Neutrophil (primary cell): Measurements from ENCODE around the gene OR52D1.

Source experiments
- H3K27ac ChIP-seq: fragments of 200-600 bp; sonication (generic); 2 replicates; pipeline ENCODE4 v1.5.1; 2016; ENCODE audit warnings: mild to moderate bottlenecking, moderate library complexity
- H3K27me3 ChIP-seq: fragments of 200-600 bp; sonication (generic); 2 replicates; pipeline ENCODE4 v1.6.0; 2016; ENCODE audit warnings: mild to moderate bottlenecking
- H3K36me3 ChIP-seq: fragments of 200-600 bp; sonication (generic); 2 replicates; pipeline ENCODE4 v1.5.1; 2017
- H3K4me1 ChIP-seq, 2 experiments: fragments of 200-600 bp in 1 of 2; sonication (generic) in 1 of 2; 1 replicate in 1 of 2; 2 replicates in 1 of 2; pipeline versions ENCODE4 v1.5.1 to v1.6.1; 2013 to 2016; ENCODE audit warnings: low read depth in 1 of 2, low read length in 1 of 2, mild to moderate bottlenecking in 1 of 2, moderate library complexity in 1 of 2; ENCODE audit not compliant: control insufficient read depth in 1 of 2, insufficient read depth in 1 of 2
- H3K4me3 ChIP-seq, 2 experiments: fragments of 200-600 bp in 1 of 2; sonication (generic) in 1 of 2; 1 replicate in 1 of 2; 2 replicates in 1 of 2; pipeline ENCODE4 v1.5.1; 2013 to 2016; ENCODE audit warnings: low read depth in 1 of 2, low read length in 1 of 2, mild to moderate bottlenecking in 1 of 2, moderate library complexity in 1 of 2
- H3K9me3 ChIP-seq: fragments of 200-600 bp; sonication (generic); 2 replicates; pipeline ENCODE4 v1.5.1; 2016
- TF ChIP-seq, protein P1 (sequence below): fragments of 200-600 bp; sonication (generic); IDR thresholded peaks from 2 replicates; pipeline ENCODE4 v1.5.1; 2016; ENCODE audit warnings: antibody characterized with exemption

OR52D1 gene

GRCh38 chr11:5527716-5528115 is 39.2 kb downstream of the OR52D1 start:
- TF ChIP-seq, protein P1, sequence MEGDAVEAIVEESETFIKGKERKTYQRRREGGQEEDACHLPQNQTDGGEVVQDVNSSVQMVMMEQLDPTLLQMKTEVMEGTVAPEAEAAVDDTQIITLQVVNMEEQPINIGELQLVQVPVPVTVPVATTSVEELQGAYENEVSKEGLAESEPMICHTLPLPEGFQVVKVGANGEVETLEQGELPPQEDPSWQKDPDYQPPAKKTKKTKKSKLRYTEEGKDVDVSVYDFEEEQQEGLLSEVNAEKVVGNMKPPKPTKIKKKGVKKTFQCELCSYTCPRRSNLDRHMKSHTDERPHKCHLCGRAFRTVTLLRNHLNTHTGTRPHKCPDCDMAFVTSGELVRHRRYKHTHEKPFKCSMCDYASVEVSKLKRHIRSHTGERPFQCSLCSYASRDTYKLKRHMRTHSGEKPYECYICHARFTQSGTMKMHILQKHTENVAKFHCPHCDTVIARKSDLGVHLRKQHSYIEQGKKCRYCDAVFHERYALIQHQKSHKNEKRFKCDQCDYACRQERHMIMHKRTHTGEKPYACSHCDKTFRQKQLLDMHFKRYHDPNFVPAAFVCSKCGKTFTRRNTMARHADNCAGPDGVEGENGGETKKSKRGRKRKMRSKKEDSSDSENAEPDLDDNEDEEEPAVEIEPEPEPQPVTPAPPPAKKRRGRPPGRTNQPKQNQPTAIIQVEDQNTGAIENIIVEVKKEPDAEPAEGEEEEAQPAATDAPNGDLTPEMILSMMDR: no peak
- H3K4me1 ChIP-seq: no peaks in the 10 kb centered on the region
- no peaks in the 10 kb centered on the region for H3K27me3 ChIP-seq
- H3K9me3 ChIP-seq: no peaks in the 10 kb centered on the region
- no peak overlapping the region for H3K27ac ChIP-seq
- no peak overlapping the region for H3K4me3 ChIP-seq
- H3K36me3 ChIP-seq: no peaks in the 10 kb centered on the region

- no peaks in the 10 kb centered on the region for H3K36me3 ChIP-seq
- no peaks in the 10 kb centered on the region for H3K4me1 ChIP-seq
- H3K9me3 ChIP-seq: no peaks in the 10 kb centered on the region
- H3K27ac ChIP-seq: no peak overlapping the region
- H3K27me3 ChIP-seq: no peaks in the 10 kb centered on the region
- H3K4me3 ChIP-seq: no peak overlapping the region
- TF ChIP-seq, protein P1: no peak
Observed at GRCh38 chr11:5528495-5528894, 40.0 kb downstream of the OR52D1 start.

DNA sequence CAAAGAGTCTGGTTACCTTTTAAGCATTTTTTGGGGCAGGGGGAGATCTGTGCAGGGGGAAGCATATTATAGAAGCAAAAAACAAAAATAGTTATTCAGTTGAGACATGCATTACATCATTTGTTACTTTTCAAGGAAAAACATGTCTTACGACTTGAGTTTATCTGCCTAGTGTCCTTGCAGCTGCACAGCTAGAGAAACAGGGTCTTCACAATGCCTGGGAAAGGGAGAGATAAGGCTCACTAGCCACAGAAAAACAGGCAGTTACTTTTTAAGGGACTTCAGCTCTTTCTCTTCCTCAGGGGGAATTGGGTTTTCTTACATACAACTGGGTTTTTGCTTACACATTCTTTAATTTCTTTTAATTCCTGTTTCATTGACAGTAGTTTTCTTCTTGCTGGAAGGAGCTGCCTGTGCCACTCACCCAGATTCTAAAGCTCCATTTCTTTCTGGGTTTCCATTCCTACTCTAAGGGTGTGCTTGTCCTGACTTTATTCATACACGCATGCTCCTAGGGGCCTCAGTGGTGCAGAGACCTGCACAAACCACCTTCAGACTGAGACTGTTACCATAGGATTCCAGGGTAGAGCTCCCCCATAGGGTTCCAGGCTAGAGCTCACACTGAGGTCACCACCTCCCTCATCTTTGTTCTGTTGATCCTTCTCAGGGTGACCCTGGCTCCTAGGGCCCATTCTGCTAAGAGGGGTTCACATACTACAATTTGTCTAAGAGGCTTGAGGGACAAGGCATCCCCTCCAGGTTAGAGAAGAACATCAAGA is 42.8 kb downstream of the OR52D1 start:
- no peaks in the 10 kb centered on the region for H3K36me3 ChIP-seq
- no peaks in the 10 kb centered on the region for H3K9me3 ChIP-seq
- peaks cover 7% of the 10 kb centered on the region in 2 experiments for H3K4me1 ChIP-seq
- TF ChIP-seq, protein P1: no peak
- H3K4me3 ChIP-seq: no peak overlapping the region
- no peak overlapping the region for H3K27ac ChIP-seq
- H3K27me3 ChIP-seq: no peaks in the 10 kb centered on the region

- Histone ChIP-seq H3K9me3 (no peaks in the 10 kb centered on the region), H3K36me3 (no peaks in the 10 kb centered on the region), H3K4me1 (peaks cover 7% of the 10 kb centered on the region in 2 experiments), H3K27ac (no peak overlapping the region), H3K27me3 (no peaks in the 10 kb centered on the region), H3K4me3 (no peak overlapping the region)
- TF ChIP-seq, protein P1: no peak
Observed at GRCh38 chr11:5534046-5534445, 45.6 kb downstream of the OR52D1 start.

GRCh38 chr11:5536482-5536881 is 48.0 kb downstream of the OR52D1 start:
- Histone ChIP-seq H3K36me3 (no peaks in the 10 kb centered on the region), H3K9me3 (no peaks in the 10 kb centered on the region), H3K4me1 (peaks cover 7% of the 10 kb centered on the region in 2 experiments), H3K4me3 (no peak overlapping the region), H3K27ac (no peak overlapping the region), H3K27me3 (no peaks in the 10 kb centered on the region)
- TF ChIP-seq, protein P1: no peak
